Forelimb muscle (tissue), 1 donor: ENCODE data around the gene TAF6. TPM values are rescaled to one million over a fixed set of nuclear protein-coding genes. Genes with fewer than 3 reads are reported as not detected.
"Not testable (repeated sequence)": the region's sequence is repeated elsewhere in the genome, so short reads cannot be mapped to it uniquely, and the experiment has no call there.

Experiments
- DNase-seq: peaks from one replicate; pipeline ENCODE4 v3.0.0-alpha.2; 2013; ENCODE audit warnings: low read depth
- polyA plus RNA-seq: library from polyadenylated mRNA; unstranded; fragments of 120-200 nt; gene quantifications from one replicate; pipeline ENCODE4 v1.2.1, GENCODE V29; 2013; ENCODE audit not compliant: insufficient read length

TAF6 gene
- polyA plus RNA-seq, 1 donor: 35.3 TPM

GRCh38 chr7:100152937-100153666 is 33.9 kb upstream of the TAF6 start:
- no peak for DNase-seq

- DNase-seq: no peak
Observed at GRCh38 chr7:100152404-100152803, 33.2 kb upstream of the TAF6 start.

- peak; percentile 99 for DNase-seq
Observed at GRCh38 chr7:100148559-100149328, 29.6 kb upstream of the TAF6 start, which contains the start of gene LAMTOR4. Gene LAMTOR4 (plus strand): TSS chr7:100148918. CDS start chr7:100148973, 55 bp downstream.

GRCh38 chr7:100148225-100148558 is 29.0 kb upstream of the TAF6 start:
- no peak for DNase-seq

- DNase-seq: no peak
Observed at GRCh38 chr7:100147278-100147677, 28.1 kb upstream of the TAF6 start.

GRCh38 chr7:100146350-100146749 is 27.2 kb upstream of the TAF6 start:
- not testable (repeated sequence) for DNase-seq

GRCh38 chr7:100142461-100142860 is 23.3 kb upstream of the TAF6 start:
- no peak for DNase-seq

GRCh38 chr7:100141555-100141949 is 22.4 kb upstream of the TAF6 start:
- DNase-seq: no peak

GRCh38 chr7:100137851-100138760 is 18.9 kb upstream of the TAF6 start:
- no peak for DNase-seq

- no peak for DNase-seq
Observed at GRCh38 chr7:100132697-100133151, 13.6 kb upstream of the TAF6 start.

GRCh38 chr7:100132126-100132525 is 13.0 kb upstream of the TAF6 start:
- no peak for DNase-seq

- no peak for DNase-seq
Observed at GRCh38 chr7:100130608-100131453, 11.7 kb upstream of the TAF6 start.

GRCh38 chr7:100130220-100130607 is 11.1 kb upstream of the TAF6 start:
- not testable (repeated sequence) for DNase-seq

GRCh38 chr7:100128637-100128963 is 9.4 kb upstream of the TAF6 start:
- no peak for DNase-seq

GRCh38 chr7:100127866-100128636 is 8.9 kb upstream of the TAF6 start:
- DNase-seq: no peak

- DNase-seq: peak; percentile 77
Observed at GRCh38 chr7:100126931-100127865, 8.0 kb upstream of the TAF6 start, which contains the start of gene MBLAC1. Gene MBLAC1 (plus strand): TSS chr7:100126967. CDS start chr7:100127396, 429 bp downstream.

GRCh38 chr7:100126239-100126930 is 7.2 kb upstream of the TAF6 start:
- no peak for DNase-seq
